Lung (tissue), 12 donors: ENCODE data around the gene CCT5. TPM values are rescaled to one million over a fixed set of nuclear protein-coding genes. Genes with fewer than 3 reads are reported as not detected.
A peak's percentile ranks its signal among the peaks of the same experiment; 100 is the strongest.
"Not testable (repeated sequence)": the region's sequence is repeated elsewhere in the genome, so short reads cannot be mapped to it uniquely, and the experiment has no call there.

Experiments used
- ATAC-seq: fragments of 200-7000 bp; cut with Tn5 transposase; one replicate; pipeline ENCODE4 v1.9.1; 2020; ENCODE audit warnings: moderate number of reproducible peaks; ENCODE audit not compliant: insufficient read depth, low FRiP score
- DNase-seq, 3 donors: peaks; one replicate each; pipeline ENCODE4 v3.0.0-alpha.2; 2013 to 2017
- H3K27ac ChIP-seq, 2 donors: one replicate each; pipeline ENCODE4 v1.5.1; 2013; ENCODE audit warnings: mild to moderate bottlenecking in 2 of 2, moderate library complexity in 2 of 2, control low read depth in 1 of 2, inconsistent platforms in 1 of 2, low read depth in 1 of 2, low read length in 1 of 2
- H3K27me3 ChIP-seq, 3 donors: one replicate each; pipeline ENCODE4 v1.5.1; 2013; ENCODE audit warnings: low read length in 2 of 3; ENCODE audit not compliant: control insufficient read depth in 3 of 3, insufficient read depth in 3 of 3
- H3K36me3 ChIP-seq, 4 donors: one replicate each; pipeline ENCODE4 v1.5.1; 2013; ENCODE audit warnings: low read length in 4 of 4, mild to moderate bottlenecking in 1 of 4, moderate library complexity in 1 of 4; ENCODE audit not compliant: control insufficient read depth in 4 of 4, insufficient read depth in 4 of 4
- H3K4me1 ChIP-seq, 5 donors: one replicate each; pipeline ENCODE4 v1.5.1; 2013; ENCODE audit warnings: low read length in 5 of 5, mild to moderate bottlenecking in 2 of 5, moderate library complexity in 1 of 5; ENCODE audit not compliant: control insufficient read depth in 5 of 5, insufficient read depth in 5 of 5
- H3K4me3 ChIP-seq: one replicate; pipeline ENCODE4 v1.5.1; 2013; ENCODE audit warnings: mild to moderate bottlenecking, control low read depth, moderate library complexity
- H3K9ac ChIP-seq, 2 donors: one replicate each; pipeline ENCODE4 v1.5.1; 2013; ENCODE audit warnings: low read length in 2 of 2, control low read depth in 1 of 2; ENCODE audit not compliant: insufficient read depth in 1 of 2
- H3K9me3 ChIP-seq, 4 donors: one replicate each; pipeline ENCODE4 v1.5.1; 2013; ENCODE audit warnings: low read length in 3 of 4, mild to moderate bottlenecking in 1 of 4, moderate library complexity in 1 of 4; ENCODE audit not compliant: control insufficient read depth in 4 of 4, insufficient read depth in 3 of 4
- CTCF ChIP-seq: IDR thresholded peaks from 2 replicates; pipeline ENCODE4 v1.5.1; 2012; ENCODE audit warnings: mild to moderate bottlenecking; ENCODE audit errors: control extremely low read depth, extremely low read depth
- WGBS, 2 donors: extraction: QIAGEN DNeasy Blood & Tissue Kit; methylation state at CpG; one replicate each; pipeline ENCODE4 v1.1.7; 2013; 5-methylcytosine and 5-hydroxymethylcytosine counted together
- polyA plus RNA-seq, 2 donors: library from polyadenylated mRNA; stranded (reverse); fragments of 200-250 nt; gene quantifications; one replicate each; pipeline ENCODE4 v1.2.1, GENCODE V29; 2013
- total RNA-seq, 2 donors: library from RNA; depleted of rRNA in 1 of 2; stranded (reverse); fragments of >200 nt in 1 of 2; gene quantifications; one replicate each; pipeline ENCODE4 v1.2.1, GENCODE V29; 2014 to 2021
- donor health status: control.
- donor health status: control.
- donor health status: Bipolar disorder and iron deficiency.
- donor health status: healthy.
- donor health status: DM: yes; HTN: yes; CAD: no.

CCT5 gene
- total and polyA plus RNA-seq, 4 donors = 127 to 257 (median 155) TPM

- Histone ChIP-seq H3K4me1 (peaks cover 0 to 3% (median 0%) of the 10 kb centered on the region in 5 donors), H3K36me3 (peaks cover 0 to 6% (median 0%) of the 10 kb centered on the region in 4 donors), H3K27ac (no peak overlapping the region), H3K9ac (no peak overlapping the region), H3K9me3 (no peaks in the 10 kb centered on the region), H3K4me3 (no peak overlapping the region), H3K27me3 (no peaks in the 10 kb centered on the region)
- DNase-seq = peak; percentile 88 to 90 (median 88)
- peak; percentile 81 for ATAC-seq
- 21 to 25% methylated on average over 17 of the region's 17 CpGs for WGBS, 2 donors
- peak; percentile 94 for TF ChIP-seq CTCF
Measured at GRCh38 chr5:10283927-10284635, 34.0 kb downstream of the CCT5 start.

- H3K9me3 ChIP-seq, H3K9ac ChIP-seq, DNase-seq, H3K27ac ChIP-seq, H3K36me3 ChIP-seq, ATAC-seq, H3K4me3 ChIP-seq, H3K27me3 ChIP-seq, H3K4me1 ChIP-seq: not testable (repeated sequence)
- 91 to 95% methylated on average over 8 of the region's 8 CpGs for WGBS, 2 donors
Measured at GRCh38 chr5:10285362-10285761, 35.3 kb downstream of the CCT5 start.

GRCh38 chr5:10286162-10286861 lies 36.2 kb downstream of the CCT5 start:
- ATAC-seq (peak; percentile 31), DNase-seq (no peak)
- WGBS, 2 donors = 87 to 92% methylated on average over 6 of the region's 6 CpGs
- Histone ChIP-seq H3K9me3 (no peaks in the 10 kb centered on the region), H3K4me1 (peaks cover 0 to 3% (median 0%) of the 10 kb centered on the region in 5 donors), H3K27me3 (no peaks in the 10 kb centered on the region), H3K36me3 (peaks cover 0 to 9% (median 2%) of the 10 kb centered on the region in 4 donors), H3K27ac (no peak overlapping the region), H3K9ac (no peak overlapping the region), H3K4me3 (no peak overlapping the region)
- no peak for TF ChIP-seq CTCF

- no peak for ATAC-seq
- no peak overlapping the region for H3K9ac ChIP-seq
Measured at GRCh38 chr5:10286862-10287227, 36.8 kb downstream of the CCT5 start.

More at GRCh38 chr5:10286862-10287227, 36.8 kb downstream of the CCT5 start:
- Histone ChIP-seq H3K36me3 (peaks cover 0 to 9% (median 2%) of the 10 kb centered on the region in 4 donors), H3K9me3 (no peaks in the 10 kb centered on the region), H3K4me3 (no peak overlapping the region), H3K27ac (no peak overlapping the region), H3K27me3 (no peaks in the 10 kb centered on the region), H3K4me1 (peaks cover 0 to 3% (median 0%) of the 10 kb centered on the region in 5 donors)
- WGBS, 2 donors = 89 to 92% methylated on average over 7 of the region's 7 CpGs
- TF ChIP-seq CTCF = no peak
- no peak for DNase-seq
